K562 (cell line): ENCODE results near the gene S100A3.

Experiments
- ATF2 ChIP-seq: sonication (generic); formaldehyde crosslinking; IDR thresholded peaks from 2 replicates; pipeline ENCODE4 v1.8.1; 2022; ENCODE audit warnings: missing genetic modification reagents
- CREB1 ChIP-seq, 2 experiments: sonication (generic) in 1 of 2; formaldehyde crosslinking in 1 of 2; IDR thresholded peaks; 2 replicates each; pipeline versions ENCODE4 v1.6.1 to v1.8.0; 2012 to 2022; ENCODE audit warnings: inconsistent platforms in 1 of 2, mild to moderate bottlenecking in 1 of 2, missing genetic modification reagents in 1 of 2, moderate library complexity in 1 of 2
- CTCF ChIP-seq, 3 experiments: IDR thresholded peaks in 2 of 3; conservative IDR thresholded peaks in 1 of 3; 2 replicates each; pipeline ENCODE4 v1.5.1; 2011 to 2012; ENCODE audit warnings: low read length in 3 of 3, mild to moderate bottlenecking in 3 of 3, control low read depth in 2 of 3, improper control_type of control experiment in 1 of 3, inconsistent platforms in 1 of 3, low read depth in 1 of 3, mixed read lengths in 1 of 3, moderate library complexity in 1 of 3; ENCODE audit not compliant: insufficient read depth in 2 of 3
- EGR1 ChIP-seq: fragments of 450-650 bp; conservative IDR thresholded peaks from 2 replicates; pipeline ENCODE4 v1.6.1; 2017; ENCODE audit warnings: mild to moderate bottlenecking
- EP300 ChIP-seq: IDR thresholded peaks from 2 replicates; pipeline ENCODE4 v1.6.1; 2012; ENCODE audit warnings: low read length, improper control_type of control experiment
- NCOA1 ChIP-seq: fragments of 450-650 bp; IDR thresholded peaks from 2 replicates; pipeline ENCODE4 v1.6.1; 2016; ENCODE audit warnings: low read depth
- ZFP30 ChIP-seq: fragments of 250-450 bp; sonication (Bioruptor Pico); IDR thresholded peaks from 2 replicates; pipeline ENCODE4 v1.8.0; 2022; ENCODE audit warnings: moderate library complexity, mild to moderate bottlenecking, inconsistent platforms, borderline replicate concordance
- ZNF584 ChIP-seq: fragments of 200-800 bp; sonication (Bioruptor generic); IDR thresholded peaks from 2 replicates; pipeline ENCODE4 v1.6.1; 2016; ENCODE audit warnings: low read depth, mild to moderate bottlenecking, missing genetic modification characterization, missing compliant biosample characterization

GRCh38 chr1:153541641-153542590, 7.1 kb downstream of the S100A3 start:
- TF ChIP-seq ZFP30 (CRISPR knock-in tag) (no peak), CREB1 (IDR thresholded peaks at IDR 0.05) (no peak), CREB1 (CRISPR knock-in tag; IDR thresholded peaks at IDR 0.05) (no peak), ATF2 (no peak), EGR1 (no peak; the same call in 1 of the 2 replicates), NCOA1 (no peak), ZNF584 (CRISPR knock-in tag) (no peak), CTCF (IDR thresholded peaks at IDR 0.05 in 2 of 3, conservative IDR thresholded peaks at IDR 0.05 in 1 of 3; ENCODE audit: insufficient read depth in 2 of 3, low read depth in 1 of 3, low read length in 3 of 3) (no peak), EP300 (no peak)
